HG03280 (cell line): ENCODE results near the gene CR1.
"Not testable (repeated sequence)": the region's sequence is repeated elsewhere in the genome, so short reads cannot be mapped to it uniquely, and the experiment has no call there.

Experiments used
- ATAC-seq: cut with Tn5 transposase; IDR thresholded peaks from one replicate; pipeline ENCODE4 v1.9.1; 2021; ENCODE audit warnings: mild to moderate bottlenecking, moderate library complexity; ENCODE audit not compliant: unreplicated experiment

Gene CR1

DNA sequence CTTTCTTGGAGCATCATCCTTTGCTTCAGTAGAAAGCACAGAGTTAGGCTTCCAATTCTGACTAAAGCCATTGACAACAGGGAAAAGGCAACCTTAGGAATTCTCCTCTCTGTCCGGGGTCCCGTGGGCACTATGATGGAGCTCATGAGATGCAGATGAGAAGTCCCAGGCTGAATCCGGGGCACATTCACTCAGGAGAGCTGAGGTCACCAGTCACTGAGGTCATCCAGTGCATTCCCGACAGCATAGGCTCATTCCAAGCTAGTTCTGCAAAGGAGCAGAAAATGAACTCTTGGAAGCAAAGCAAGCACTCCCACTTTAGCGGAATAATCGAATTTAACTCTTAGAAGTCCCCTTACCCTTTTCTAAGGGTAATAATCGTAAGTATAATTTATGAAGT lies 6.8 kb downstream of the CR1 start:
- ATAC-seq = no peak

DNA sequence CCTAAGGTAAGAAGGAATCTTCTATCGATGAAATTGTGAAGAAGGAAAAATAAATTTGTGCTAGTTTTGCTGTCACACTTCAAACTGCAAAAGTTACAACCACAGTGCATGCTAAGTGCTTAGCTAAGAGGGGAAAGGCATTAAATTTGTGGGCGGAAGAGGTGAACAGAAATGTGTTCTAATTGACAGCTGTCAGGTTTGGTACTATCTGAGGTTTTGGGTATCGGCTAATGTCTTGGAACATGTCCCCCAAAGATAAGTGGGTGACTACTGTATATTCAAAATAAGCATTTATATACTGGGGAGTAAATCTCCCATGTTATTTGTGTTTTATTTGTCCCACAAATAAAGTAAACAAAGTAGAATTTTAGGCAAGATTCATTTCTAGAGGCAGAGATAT lies 8.0 kb downstream of the CR1 start:
- no peak for ATAC-seq

DNA sequence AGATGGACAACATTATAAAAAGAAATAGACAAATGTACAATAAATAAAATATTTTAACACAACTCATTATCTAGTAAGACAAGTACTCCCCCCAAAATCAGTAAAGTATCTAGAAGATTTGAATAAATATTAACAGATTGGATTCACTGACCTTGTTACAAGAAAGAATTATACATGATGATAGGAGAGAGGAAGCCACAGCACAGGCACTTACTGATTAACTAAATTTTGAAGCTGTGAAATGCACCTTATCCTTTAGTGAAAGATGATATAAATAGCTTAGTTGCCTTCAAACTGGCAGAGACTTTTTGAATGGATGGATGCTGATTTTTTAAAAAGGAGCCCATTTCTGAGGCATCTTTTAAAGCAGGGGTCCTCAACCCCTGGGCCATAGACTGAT lies 8.5 kb downstream of the CR1 start:
- ATAC-seq = no peak

DNA sequence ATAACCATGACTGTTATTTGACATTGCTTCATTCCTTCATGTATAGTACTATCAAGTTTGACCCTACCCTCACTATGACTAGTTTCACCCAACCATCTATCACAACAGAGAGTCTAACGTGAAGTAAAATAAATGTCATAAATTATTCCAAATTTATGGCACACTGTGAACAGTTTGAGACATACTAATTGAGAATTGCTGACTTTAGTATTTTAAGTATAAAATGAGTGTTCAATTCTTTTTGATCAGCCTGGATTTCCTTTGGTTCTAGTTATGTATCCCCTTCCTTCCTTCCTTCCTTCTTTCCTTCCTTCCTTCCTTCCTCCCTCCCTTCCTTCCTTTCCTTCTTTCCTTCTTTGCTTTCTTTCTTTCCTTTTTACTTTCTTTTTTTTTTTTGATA lies 14.5 kb downstream of the CR1 start:
- ATAC-seq = no peak

DNA sequence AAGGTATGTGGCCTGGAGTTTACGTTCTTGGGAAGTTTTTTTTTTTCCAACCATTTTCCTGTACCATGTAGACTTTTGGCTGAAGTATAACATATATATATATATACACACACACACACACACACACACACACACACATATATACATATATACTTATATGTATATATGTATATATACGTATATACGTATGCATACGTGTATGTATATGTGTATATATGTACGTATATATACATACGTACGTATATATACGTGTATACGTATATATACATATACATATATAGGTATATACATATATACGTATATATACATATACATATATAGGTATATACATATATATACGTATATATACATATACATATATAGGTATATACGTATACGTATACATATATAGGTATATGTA lies 18.9 kb downstream of the CR1 start:
- ATAC-seq = no peak

DNA sequence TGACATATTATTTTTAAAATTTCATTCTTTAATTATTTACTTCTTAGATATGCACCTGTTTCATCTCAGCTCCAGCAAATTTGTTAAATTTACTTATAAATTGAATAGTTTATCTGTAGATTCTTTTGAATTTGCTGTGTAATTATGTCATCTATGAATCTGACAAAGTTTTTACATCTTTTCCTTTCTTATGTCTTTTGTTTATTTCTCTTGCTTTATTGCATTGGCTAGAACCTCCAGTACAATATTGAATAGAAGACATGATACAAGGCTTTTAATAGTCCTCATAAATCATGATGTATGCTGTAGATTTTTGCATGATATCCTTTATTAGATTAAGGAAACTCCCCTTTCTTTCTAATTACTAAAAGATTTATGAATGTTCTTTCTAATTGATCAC lies 20.8 kb downstream of the CR1 start:
- no peak for ATAC-seq

DNA sequence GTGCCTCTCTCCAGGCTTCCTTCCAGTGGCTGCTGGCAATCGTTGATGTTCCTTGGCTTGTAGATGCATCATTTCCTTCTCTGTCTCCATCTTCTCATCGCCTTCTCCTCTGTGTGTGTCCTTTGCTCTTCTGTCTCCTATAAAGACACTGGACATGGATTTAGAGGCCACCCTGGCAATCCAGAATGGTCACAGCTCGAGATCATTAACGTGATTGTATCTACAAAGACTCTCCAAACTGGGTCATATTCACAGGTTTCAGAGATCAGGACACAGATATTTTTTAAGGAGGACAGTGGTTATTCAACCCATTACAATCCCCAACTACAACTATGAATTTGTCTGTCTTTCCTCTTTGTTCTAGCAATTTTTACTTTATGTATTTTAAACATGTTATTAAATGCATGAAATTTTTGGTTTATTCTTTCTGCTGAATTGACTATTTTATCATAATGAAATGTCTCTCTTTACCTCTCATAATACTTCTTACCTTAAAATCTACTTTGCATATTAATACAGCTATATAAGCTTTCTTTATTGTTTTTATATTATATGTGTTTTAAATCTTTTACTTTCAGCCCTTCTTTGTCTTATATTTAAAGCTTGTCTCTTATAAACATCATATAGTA lies 22.8 kb downstream of the CR1 start:
- ATAC-seq = no peak

DNA sequence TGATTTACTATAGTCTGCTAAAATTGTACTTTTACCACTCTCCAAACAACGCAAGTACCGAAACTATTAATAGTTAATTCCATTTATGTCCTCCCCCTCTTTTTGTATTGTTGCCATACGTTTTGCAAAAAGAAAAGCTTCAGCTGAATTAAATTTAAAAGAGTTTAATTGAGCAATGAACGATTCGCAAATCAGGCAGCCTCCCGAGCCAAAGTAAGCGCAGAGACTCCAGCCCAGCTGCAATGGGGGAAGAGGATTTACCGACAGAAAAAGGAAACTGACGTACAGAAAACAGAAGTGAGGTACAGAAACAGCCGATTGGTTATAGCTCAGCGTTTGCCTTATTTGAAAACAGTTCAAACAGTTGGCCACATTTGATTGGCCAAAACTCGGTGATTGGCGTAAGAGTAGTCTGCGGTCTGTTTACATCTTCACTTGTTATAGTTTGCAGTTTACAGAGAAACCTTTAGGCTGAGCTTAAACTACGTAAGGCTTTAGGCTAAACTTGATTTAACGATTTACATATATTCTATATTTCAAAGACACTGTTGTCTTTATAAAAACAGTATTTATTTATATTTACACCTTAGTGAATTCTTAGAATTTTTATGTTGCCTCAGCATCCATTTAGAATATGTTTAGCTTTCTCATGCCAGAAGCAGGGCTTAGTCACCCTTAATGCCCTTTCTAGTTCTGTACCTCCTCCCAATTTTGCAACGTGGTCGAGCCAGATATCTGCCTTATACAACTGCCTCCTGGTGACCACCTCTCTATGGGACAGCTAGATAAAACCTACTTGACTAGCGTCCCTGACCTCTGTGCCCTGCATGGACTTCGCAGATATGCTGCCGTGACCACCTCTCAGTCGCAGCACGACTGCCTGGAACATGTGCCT lies 23.8 kb downstream of the CR1 start:
- no peak for ATAC-seq

DNA sequence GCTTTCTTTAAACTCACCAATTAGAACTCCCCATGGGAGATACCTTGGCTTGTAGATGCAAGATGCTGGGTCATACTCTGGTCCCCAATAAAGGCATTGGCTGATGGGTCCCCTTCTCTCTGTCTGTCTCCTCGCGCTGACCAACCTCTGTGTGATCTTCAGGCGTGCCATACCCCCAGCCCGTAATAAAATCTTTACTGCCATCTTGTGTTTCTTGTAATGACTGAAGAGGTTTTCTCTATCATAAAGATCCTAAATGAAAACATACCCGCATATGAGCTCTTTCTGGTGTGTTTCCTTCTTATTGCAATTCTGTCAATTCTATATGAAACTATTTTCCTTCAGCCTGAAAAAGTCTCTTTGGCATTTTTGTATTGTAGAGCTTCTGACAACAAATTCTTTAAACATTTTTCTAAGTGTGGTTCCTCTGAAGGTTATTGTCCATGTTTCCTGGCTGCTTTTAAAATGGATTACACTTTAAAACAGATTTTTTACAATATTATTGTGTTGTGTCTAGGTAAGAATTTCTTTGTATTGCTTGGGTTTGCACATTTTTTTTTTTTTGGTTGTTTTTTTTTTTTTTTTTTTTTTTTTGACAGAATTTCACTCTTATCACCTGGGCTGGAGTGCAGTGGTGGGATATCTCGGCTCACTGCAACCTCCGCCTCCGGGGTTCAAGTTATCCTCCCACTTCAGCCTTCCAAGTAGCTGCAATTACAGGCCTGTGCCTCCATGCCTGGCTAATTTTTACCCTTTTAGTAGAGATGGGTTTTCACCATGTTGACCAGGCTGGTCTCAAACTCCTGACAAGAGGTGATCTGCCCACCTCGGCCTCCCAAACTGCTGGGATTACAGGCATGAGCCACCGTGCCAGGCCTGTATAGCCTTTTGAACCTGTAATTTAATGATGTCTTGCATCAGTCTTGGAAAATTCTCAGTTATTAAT lies 24.7 kb downstream of the CR1 start:
- not testable (repeated sequence) for ATAC-seq

DNA sequence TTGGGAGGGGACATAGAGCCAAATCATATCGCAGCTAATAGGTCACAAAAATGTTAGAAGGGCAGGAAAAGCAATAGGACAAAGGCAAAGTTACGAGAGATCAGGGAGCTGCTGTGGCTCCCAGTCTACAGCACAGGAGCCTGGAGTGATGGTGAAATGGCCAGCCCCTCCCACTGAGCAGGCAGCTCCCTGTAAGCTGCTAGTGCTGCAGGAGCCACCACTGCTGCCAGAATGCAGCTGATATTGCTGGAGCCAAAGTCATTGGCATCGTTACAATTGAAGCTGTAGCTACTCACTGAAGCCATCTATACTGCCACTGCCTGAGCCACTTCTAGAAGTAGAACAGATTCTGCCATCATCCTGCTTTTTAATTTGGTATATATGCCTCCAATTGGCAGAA lies 29.3 kb downstream of the CR1 start:
- not testable (repeated sequence) for ATAC-seq

DNA sequence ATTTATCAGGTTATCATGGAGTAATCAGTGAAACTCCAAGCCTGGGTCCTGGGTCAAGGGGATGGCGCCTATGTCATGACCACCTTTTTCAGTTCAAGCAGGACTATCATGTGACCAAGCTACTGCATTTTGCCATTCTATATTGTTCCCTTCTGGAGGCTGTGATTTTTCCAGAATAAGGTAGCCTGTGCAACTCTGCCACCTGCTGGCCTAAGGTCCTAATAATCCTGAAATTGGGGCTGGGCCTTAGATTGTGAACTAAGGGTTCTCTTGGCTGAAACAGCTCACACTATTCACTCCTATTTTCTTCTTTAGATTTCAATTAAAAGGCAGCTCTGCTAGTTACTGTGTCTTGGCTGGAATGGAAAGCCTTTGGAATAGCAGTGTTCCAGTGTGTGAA lies 32.4 kb downstream of the CR1 start:
- ATAC-seq = not testable (repeated sequence)

DNA sequence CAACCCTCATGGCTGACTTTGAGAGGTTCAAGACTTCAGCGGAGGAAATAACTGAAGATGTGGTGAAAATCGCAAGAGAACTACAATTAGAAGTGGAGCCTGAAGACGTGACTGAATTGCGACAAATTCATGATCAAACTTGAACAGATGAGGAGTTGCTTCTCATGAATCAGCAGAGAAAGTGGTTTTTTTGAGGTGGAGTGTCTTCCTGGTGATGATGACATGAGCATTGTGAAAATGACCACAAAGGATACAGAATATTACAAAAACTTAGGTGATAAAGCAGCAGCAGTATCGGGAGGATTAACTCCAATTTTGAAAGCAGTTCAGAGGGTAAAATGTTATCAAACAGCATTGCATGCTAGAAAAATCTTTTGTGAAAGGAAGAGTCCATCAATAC lies 40.3 kb downstream of the CR1 start:
- not testable (repeated sequence) for ATAC-seq

DNA sequence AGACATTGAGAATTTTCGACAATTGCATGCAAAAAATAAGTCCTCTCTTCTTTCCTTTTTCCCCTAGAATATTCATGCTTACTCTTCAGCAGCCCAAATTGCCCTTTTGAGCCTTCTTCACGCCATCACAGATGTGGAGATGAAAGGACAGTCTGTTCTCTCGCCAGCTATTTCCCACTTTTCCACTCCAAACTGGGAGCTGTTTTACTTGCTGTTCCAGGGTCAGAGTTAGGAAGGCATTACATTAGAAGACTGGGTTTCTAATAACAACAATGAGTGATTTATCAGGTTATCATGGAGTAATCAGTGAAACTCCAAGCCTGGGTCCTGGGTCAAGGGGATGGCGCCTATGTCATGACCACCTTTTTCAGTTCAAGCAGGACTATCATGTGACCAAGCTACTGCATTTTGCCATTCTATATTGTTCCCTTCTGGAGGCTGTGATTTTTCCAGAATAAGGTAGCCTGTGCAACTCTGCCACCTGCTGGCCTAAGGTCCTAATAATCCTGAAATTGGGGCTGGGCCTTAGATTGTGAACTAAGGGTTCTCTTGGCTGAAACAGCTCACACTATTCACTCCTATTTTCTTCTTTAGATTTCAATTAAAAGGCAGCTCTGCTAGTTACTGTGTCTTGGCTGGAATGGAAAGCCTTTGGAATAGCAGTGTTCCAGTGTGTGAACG lies 50.9 kb downstream of the CR1 start:
- not testable (repeated sequence) for ATAC-seq

DNA sequence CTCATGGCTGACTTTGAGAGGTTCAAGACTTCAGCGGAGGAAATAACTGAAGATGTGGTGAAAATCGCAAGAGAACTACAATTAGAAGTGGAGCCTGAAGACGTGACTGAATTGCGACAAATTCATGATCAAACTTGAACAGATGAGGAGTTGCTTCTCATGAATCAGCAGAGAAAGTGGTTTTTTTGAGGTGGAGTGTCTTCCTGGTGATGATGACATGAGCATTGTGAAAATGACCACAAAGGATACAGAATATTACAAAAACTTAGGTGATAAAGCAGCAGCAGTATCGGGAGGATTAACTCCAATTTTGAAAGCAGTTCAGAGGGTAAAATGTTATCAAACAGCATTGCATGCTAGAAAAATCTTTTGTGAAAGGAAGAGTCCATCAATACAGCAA lies 58.9 kb downstream of the CR1 start:
- ATAC-seq = not testable (repeated sequence)

DNA sequence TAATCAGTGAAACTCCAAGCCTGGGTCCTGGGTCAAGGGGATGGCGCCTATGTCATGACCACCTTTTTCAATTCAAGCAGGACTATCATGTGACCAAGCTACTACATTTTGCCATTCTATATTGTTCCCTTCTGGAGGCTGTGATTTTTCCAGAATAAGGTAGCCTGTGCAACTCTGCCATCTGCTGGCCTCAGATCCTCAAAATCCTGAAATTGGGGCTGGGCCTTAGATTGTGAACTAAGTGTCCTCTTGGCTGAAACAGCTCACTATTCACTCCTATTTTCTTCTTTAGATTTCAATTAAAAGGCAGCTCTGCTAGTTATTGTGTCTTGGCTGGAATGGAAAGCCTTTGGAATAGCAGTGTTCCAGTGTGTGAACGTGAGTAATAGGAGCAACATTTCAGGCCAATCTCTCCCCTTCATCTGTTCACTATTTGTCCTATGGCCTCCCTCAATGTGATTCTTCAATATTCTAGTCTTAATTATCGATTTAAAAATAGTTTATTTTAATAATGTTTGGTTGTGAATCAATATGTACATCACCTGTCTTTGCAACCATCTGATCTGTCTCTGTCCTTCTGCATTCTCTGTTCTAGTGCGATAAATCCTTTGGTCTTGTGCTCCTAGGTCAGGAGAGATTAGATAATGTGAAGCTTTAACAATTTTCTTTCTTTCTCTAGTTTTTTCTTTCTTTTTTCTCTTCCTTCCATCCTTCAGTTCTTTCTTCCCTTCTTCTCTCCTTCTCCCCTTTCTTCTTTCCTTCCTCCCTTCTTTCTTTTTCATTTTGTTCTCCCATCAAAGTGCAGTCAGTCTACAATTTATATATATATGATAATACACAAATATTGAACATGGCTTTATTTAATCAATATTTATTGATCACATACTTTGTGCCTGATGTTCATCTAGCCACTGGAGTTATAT lies 69.8 kb downstream of the CR1 start:
- ATAC-seq = no peak

DNA sequence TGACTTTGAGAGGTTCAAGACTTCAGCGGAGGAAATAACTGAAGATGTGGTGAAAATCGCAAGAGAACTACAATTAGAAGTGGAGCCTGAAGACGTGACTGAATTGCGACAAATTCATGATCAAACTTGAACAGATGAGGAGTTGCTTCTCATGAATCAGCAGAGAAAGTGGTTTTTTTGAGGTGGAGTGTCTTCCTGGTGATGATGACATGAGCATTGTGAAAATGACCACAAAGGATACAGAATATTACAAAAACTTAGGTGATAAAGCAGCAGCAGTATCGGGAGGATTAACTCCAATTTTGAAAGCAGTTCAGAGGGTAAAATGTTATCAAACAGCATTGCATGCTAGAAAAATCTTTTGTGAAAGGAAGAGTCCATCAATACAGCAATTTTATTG lies 76.0 kb downstream of the CR1 start:
- ATAC-seq = not testable (repeated sequence)

DNA sequence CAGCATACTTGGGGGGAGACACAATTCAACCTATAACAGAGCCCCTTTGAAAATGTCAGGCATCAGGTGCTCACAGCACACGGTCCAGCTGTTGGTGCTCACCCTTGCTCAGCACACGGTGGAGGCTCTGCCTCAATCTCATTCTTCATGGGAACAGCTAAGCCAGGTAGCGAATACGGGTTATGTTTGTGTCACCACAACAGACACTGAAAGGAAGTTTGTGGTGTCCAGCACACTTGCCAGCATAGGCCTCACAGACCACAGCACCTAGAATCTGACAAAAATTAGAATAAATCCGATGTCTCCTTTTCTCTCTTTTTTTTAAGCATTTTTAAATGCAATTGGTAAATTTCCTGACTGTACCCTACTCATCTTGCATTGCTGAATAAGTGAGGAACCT lies 77.1 kb downstream of the CR1 start:
- ATAC-seq = not testable (repeated sequence)

DNA sequence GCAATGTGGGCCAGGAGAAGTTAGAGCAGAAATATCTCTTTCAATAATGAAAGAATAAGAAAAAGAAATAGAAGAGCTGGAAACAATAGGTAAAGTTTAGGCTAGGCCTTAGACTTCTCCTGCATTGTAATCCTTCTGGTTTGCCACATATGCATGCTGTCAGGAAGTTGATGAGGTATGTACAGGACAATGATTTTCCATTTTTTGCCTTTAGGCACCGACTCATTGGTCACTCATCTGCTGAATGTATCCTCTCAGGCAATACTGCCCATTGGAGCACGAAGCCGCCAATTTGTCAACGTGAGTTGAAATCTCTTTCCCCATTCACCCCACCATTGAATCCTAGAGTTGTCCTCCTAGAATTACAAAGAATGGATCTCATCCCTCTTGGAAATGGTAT lies 79.4 kb downstream of the CR1 start:
- not testable (repeated sequence) for ATAC-seq

DNA sequence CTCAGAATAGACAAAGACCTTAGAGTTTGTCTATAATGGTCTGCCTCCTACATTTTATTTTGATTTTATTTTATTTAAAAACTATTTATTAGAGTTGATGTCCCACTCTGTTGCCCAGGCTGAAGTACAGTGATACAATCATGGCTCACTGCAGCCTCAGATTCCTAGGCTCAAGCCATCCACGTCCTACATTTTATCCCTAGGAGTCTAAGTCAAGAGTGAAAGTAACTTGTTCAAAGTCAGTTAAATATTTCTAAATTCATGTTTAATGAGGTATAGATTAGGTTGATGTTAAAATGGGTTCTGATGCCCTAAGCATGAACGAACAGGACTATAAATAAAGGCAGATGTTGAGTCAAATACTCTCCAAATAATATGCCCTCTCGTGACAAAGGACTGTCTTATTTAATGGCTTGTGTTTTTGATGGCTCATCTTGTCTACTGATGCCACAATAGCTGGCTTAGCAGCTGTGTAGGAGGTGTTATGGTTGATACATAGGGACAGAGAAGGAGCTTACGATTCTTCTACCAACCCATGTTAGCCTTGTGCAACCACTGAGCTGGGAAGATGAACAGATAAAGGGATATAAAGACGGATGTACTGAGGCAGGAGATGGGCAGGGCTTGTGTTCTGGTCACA lies 83.0 kb downstream of the CR1 start:
- ATAC-seq = peak; percentile 31
